ENCODE data around the gene TMEM86A.

Gene TMEM86A

DNA sequence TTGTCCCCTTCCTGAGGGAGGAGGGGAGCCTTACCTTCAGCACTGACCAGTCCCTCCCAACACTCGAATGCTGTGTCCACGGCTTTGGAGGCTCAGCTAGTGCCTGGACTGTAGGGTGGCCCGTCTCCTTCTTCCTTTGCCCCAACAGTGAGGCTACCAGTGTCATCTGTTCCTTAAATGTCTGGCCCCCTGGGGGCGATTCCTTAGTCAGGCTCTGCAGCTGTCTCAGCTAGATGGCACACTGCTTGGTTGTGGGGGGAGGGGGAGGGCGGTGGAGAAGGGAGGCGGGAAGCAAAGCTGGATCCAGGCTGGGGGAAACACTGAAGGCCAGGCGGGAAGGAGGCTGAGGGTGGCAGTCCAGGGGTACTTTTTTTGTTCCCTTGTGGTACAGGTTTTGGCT is 27.5 kb downstream of the TMEM86A start, which contains the start of gene IGSF22:
TSS of gene IGSF22 (minus strand) at position 149 of the 400 bp plus-strand sequence. CDS start 1,952 bp downstream, outside the sequence.
- DNase-seq, result no peak

DNA sequence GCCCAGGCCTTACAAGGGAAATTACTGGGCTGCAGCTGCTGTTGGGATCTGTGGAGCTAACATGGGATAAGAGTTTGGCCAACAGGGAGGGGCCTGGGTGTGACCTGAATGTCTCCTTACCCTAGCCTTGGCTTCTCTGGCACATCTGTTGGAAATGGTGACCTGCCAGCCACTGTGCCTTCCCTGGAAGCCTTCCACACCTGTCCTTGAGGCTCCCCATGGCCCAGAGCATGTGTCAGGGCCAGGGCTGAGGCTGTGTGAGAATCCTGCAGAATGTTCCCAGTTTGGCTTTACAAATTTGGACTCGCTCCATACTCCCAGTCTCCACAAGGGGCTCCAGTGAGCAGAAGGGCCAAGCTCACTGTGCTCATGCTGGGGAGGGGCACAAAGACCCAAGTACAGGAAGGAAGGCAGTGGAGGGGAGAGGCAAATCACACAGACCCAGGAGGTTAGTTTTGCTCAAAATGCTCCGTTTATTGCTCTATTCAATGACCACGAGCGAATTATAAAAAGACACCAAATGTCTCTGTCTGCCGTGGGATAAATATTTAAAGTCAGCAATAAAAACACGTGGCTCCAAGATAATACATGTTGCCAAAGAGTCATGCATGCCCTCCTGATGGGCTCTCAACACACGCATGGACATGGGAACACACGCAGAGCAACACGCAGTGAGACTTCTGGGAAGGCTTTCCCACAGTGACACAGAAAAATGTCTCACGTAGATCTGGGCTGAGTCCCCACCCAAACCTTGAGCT is 29.1 kb downstream of the TMEM86A start:
- DNase-seq, result peak in 3 of 5 donors; percentile 20 to 37 (median 23)

DNA sequence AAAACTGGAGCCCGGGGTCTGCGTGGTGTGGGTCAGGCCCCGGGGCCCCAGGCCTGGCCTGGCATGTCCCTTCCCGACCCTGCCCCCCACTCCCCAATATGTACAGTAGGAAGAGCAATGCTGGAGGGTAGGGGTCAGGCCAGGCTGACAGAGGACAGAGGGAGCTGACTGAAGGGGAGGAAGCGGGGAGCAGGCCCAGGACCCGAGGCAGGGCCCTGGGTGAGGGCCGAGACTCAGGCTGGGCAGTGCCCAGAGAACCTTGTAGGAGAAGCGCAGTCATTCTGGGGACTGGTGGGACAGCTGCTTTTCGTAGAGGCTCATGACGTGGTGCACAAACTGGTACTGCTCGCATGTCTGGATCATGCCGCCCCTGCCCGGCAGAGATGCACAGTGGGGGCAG is 30.1 kb downstream of the TMEM86A start:
- no peak for DNase-seq

DNA sequence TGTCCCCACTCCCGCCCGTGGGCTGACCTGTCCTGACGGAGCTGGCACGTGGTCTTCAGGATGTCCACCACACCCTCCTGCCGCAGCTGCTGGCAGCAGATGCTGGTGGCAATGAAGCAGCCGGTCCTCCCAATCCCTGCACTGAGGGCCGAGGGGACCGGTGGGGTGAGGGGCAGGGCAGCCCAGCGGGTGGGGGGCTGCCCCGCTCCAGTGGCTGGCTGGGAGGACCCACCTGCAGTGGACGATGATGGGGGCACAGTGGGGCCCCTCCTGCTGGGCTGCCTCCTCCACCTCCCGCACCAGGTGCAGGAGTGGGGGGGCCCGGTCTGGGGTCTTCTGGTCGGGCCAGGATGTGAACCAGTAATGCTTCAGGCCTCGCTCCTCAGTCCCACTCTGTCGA is 30.8 kb downstream of the TMEM86A start:
- no peak for DNase-seq

DNA sequence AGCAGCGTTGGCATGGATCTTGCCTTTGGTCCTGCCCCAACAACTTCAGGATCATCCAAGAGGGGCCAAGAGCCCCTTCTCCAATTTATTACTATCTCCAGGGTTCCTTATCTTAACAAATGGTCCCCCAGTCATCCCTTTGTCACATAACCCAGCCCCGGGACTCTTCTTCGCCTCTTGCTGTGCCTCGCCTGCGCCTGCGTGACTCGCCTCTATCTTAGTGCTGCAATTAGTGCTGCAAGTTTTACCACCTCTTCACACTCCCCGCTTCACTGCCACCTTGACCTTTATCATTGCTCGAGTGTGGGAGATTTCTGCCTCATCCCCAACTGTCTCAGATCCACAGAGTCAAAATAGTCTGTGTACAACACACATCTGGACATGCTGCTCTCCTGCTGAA is 31.4 kb downstream of the TMEM86A start:
- no peak for DNase-seq

DNA sequence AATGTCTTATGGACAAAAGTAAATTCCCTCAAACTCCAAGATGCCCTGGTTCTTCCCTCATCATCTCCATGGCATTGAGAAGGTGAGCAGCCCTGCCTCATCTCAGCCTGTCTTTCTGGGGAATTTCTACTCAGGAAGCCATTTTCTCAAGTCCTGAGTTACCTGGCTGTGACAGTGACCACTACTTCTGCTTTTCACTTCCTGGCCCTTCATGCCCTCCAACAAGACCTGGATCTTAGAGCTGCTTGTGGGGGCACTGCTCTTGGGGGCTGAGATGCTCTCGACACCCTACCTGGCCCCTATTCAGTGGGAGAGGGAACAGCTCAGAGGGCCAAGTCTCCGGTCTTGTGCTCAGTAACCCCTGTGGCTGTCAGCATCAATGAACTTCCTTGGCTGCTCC is 32.9 kb downstream of the TMEM86A start:
- DNase-seq, result no peak

DNA sequence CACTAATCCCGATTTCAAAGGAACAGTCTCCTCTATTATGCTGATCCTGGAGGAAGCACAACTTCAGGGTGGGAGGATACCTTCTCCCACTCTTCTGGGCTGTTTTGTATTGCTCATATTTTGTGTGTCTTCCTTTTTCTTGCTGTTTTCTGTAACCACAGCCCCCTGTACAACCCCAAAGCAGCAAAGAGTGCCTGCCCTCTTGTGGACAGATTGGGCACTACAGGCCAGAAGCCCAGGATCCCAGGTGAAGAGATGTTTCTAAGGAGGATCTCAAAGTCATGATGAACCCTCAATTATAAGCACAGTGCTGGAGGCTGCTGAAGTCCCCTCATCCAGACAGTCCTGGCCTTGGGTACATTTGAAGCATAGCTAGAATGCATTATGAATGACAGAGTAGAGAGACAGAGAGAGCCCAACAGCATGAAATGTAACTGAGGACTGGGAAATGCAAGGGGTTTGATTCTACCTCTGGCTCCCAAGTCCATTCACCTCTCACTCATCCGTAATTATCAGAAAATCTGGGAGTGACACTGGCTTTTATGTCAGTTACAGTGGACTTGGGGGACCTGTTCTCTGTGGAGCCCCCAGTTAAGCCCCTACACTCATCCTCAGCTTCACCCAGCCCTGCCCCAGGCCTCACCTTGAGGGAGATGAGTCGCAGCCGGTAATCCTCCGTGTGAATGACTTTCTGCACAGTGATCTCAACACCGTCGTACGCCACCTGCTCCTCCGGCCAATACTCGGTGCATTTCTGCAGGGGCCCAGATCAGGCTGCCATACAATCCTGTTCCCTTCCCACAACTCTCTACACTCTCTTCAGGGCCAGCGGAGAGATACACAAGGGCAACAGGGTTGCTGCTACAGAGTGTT is 33.6 kb downstream of the TMEM86A start:
- DNase-seq, result peak in 4 of 5 donors; percentile 34 to 57 (median 44)

DNA sequence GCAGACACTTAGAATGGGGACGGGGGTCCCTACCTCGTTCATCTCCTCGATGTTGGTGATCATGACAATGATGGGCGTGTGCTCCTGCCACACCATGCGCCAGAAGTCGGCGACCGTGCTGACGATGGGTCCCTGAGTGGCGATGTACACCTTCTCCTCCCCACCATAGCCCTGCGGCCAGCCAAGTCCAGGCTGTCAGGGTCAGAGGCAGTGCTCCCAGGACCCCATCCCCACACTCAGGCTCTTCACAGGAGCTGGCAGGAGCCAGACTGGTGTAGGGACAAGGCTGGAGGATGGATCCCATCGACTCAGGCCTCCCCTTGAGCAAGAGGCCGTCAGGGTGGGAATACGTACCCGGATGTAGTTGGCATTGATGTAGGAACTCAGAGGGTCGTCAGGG is 34.6 kb downstream of the TMEM86A start:
- DNase-seq, result no peak

DNA sequence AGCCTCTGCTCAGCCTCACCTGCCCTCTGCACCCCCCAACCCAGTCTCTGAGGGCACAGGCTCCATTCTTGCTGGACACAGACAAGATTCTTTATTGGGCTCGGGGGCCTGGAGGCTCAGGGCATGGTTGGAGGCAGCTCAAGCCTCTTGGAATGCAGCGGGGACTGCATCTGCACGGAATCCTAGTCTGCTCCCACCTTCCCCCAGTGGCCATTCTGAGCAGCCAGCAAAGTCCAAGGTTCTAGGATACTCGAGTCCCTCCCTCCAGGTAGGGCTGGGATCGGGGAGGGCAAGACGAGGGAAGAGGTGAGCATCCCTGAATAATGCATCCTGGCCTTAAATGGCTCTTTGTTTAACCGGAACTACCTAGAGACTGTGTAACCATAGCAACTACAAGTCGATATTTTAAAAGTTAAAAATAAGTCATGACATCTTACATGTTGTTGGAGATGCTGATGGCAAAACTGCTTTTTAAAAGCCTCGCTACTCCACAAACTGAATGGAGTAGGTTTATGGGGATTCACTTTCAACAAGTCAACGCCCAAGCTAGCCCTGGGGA is 38.1 kb downstream of the TMEM86A start:
- DNase-seq, result no peak

DNA sequence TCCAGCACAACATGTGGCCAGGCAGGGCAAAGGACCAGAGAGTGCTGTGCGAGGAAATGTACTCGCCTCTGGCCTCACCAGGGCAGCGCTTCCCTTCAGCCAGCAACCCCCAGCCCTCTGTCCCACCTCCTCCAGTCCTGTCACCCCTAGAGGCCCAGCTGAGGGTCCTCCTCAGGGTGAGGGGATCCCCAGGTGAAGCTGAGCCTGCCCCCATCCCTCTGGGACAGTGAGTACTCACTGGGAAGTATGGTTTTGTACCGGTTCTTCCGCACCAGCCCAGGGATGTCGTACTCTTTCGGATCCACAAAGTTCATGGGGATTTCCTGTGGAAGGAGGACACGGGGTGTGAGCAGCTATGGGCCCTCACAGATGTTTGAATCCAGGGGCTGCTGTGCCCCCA is 39.1 kb downstream of the TMEM86A start:
- DNase-seq, result no peak

DNA sequence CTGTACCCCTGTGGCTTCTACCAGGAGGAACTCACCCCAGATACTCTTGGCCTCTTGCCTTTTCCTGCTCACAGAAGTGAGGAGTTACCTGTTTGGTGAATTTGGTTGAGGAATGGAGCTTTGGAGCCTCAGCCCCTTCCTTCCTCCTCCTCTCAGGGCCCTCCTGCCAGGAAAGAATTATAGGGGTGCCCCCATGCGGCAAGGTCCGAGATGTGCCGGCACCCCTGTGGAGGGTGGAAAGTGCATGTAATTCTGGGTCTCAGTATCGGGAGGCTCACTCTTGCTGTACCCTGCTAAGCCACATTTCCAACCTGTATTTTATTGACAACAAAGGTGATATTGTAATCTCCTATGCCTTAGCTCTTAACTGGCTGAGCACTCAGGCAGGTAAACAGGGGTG is 41.1 kb downstream of the TMEM86A start:
- no peak for DNase-seq

DNA sequence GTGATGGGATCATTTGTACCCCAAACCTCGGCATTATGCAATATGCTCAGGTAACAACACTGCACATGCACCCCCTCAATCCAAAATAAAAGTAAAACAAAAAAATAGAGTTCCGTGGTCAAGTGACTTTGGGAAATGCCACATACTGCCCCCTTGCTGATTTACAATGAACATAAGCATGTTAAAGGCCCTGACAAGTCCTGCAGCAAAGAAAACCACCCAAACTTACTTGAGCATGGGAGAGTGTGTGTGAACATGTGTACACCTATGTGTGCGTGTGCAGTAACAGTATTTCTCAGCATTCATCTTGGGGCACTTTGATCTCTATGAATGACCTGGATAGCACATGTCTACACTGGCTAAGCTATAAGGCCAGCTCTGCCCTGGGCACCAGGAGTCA is 43.2 kb downstream of the TMEM86A start:
- DNase-seq, result no peak

DNA sequence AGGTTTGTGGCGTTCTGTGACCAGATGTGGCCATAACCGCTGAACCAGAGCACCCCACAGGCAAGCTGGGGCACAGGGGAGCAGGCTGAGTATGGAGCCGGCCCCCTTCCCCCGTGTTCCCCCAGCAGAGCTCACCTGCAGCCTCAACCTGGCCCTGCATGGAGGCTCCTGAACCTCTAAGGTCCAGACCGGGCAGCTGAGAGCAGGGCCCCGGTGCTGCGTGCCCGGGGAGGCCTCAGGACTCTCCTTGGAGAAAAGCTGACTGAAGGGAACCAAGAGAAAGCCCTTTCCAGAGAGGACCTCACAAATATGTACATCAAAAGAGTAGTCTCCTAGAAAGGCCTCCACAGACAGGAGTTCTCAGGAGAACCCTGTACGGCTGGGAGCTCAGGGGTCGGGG is 44.8 kb downstream of the TMEM86A start:
- no peak for DNase-seq

DNA sequence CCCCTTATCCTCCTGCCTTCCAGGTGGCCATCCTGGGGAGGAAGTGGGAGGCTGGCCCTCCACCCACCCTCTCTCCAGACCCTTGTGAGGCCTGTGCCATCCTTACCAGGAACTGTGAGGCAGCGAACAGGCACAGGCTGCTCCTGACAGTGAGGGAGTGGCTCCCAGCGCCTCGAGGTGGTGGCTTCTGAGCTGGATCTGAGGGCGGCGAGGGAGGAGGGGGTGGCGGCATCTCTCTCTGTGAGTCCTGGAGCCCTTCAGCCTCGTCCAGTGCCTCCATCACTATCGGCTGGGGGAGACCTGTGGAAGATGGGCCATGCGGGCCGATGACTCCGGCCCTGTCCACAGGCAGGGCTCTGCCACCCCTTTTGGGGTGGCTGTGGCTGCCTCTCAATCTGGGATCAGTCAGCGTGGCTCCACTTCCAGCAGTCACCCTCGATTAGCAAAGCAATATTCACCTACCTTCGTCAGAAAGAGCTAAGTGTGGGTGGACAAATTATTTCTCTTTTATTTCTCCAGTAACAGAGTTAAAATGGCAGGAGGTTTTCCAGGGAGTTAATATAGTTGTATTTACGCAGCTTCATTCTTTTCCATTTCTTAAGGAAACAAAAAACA is 45.4 kb downstream of the TMEM86A start:
- DNase-seq, result no peak

DNA sequence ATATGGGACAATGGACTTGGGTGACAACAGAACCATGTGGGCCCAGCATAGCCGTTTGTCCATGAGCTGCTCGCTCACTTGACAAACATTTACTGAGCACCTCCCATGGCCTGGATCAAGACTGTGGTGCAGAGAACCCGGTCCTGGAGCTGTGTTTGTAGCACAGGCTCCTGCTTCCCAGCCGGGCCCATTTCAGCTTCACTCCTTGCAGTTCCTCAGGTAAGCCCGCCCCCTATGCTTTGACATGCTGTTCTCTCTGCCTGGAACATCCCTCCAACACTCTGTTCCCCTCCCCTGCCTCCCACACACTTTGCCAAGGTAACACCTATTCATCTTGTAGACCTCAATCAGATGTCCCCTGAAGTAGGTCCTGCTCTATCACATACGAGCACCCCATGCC is 46.7 kb downstream of the TMEM86A start:
- DNase-seq, result no peak

DNA sequence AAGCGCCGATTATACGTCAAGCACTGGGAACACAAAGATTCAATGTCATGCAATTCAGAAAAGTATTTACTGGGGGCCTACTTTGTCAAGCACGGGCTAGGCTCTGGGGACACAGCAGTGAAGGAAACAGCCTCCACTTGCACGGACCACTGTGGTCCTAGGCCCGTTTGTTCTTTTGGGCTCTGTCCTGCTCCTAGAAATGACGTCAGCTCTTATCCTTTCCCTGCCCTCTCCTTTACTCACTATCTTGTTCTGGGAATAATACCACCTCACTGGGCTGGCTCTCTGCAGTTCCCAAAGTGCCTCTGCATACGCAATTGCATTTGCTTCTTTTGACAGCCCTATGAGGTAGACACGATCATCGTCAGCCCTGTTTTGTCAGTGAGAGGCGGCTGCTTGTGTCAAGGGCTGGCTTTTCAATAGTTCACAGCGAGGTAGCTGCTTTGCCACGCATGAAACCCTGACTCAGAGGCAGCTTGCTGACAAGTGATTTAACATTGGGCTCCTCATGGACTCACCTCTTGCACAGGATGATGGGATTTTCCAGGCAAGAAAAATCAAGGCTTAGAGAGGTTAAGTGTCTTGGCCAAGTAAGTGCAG is 50.3 kb downstream of the TMEM86A start:
- DNase-seq, result no peak

DNA sequence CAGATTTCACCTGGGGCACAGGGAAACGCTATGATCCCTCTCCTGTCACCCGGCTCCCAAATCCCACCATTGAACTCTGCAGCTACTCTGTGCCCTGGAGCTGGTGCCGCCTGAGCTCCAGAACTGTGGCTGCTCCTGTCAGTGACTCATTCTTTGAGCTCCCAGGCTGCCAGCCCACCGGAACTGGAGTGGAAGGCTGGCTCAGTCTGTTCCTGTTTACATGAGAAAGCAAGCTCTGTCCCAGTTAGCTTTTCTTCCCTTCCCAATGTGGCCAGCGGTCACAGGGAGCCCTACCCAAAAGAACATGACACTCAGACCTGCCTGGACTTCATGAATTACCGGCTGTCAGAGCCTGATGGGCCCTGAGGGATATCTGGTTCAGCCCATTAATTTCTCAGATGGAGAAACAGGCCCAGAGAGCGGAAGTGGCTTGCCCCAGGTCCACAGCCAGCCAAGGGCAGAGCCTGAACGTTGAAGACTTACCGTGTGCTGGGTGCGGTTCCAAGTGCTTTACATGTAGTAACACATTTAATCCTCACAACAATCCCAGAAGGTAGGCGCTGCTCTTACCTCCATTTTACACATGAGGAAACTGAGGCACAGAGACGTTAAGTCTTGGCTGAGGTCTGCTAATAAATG is 51.2 kb downstream of the TMEM86A start:
- no peak for DNase-seq

DNA sequence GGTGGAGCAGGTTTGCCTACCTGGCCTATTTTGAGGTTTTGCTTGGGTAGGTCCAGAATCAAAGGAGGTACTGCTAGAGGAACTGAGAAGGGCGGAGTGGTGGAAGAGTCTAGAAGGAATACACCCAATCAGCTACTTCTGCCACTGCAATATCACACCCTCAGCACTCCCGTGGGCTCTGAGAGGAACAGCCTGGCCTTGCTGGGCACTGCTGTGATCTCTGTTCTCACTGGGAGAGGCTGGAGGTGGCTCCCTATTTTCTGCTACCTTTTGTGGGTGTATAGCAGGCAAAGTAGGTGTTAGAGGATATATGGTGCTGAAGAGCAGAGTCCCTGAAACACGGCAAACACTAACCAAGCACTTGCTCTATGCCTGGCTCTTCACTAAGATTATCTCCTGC is 52.4 kb downstream of the TMEM86A start:
- DNase-seq, result no peak

DNA sequence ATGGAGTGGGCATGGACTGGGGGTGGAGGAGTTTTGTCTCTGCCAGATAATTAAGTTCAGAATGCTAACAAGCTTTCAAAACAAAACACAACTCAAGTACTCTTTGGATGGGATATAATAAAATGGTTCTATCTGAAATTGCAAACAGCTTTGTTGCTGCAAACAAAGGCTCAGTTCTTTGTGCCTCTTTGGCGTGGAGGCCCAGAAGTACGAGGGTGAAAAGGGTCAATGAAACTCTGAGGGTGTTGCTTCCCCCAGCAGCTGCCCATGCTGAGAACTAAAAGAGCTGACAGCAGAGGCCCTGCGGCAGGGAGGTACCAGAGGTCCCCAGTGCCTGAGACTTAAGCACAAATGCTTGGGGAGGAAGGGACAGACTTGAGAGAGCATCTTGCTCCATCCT is 53.9 kb downstream of the TMEM86A start:
- DNase-seq, result no peak

DNA sequence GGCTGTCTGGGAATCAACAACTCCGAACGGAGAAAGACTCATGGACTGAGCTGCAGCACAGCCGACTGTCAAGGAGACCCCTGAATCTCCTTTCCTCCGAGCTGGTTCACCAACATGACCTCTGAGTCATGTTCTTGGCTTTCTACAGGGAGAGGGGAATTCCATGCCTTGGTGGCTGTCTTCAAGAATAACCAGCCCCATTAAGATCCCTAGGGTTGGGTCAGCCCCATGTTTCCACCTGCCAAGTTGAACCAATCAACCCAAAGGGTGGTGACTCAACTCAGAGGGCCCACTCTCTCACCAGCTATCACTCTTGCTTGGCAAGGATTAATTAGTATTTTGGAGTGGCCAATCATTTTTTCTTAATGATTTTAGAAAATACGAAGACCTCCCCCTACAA is 55.7 kb downstream of the TMEM86A start:
- DNase-seq, result no peak

Data from T-helper 1 cell (primary cell).